CD4-positive, alpha-beta memory T cell (primary cell): ENCODE measurements around the gene NSMF. TPM values are rescaled to one million over a fixed set of nuclear protein-coding genes. Genes with fewer than 3 reads are reported as not detected.

ENCODE experiments used
- CTCF ChIA-PET: fragments of 350-600 bp; sonication (Branson Sonifier 250); formaldehyde crosslinking; loops from one replicate; lab custom pipeline; 2021; ENCODE audit warnings: inconsistent platforms; ENCODE audit not compliant: partially characterized antibody; lab: Charles Lee
- POLR2A ChIA-PET: fragments of 350-600 bp; sonication (Branson Sonifier 250); formaldehyde crosslinking; loops from one replicate; lab custom pipeline; 2021; ENCODE audit not compliant: partially characterized antibody; lab: Charles Lee
- DNase-seq, 5 donors: peaks; one replicate each; pipeline versions ENCODE4 v3.0.0 to v3.0.0-alpha.2; 2020 to 2022; ENCODE audit warnings: mixed read lengths in 1 of 5
- H3K27ac ChIP-seq: one replicate; pipeline ENCODE4 v1.7.0; 2013; ENCODE audit warnings: low read depth, low read length
- H3K27me3 ChIP-seq: 2 replicates; pipeline ENCODE4 v1.7.0; 2013; ENCODE audit warnings: mild to moderate bottlenecking, low read length, moderate library complexity; ENCODE audit not compliant: insufficient read depth
- H3K36me3 ChIP-seq: 2 replicates; pipeline ENCODE4 v1.7.0; 2013; ENCODE audit warnings: mild to moderate bottlenecking, low read length, moderate library complexity; ENCODE audit not compliant: insufficient read depth
- H3K4me1 ChIP-seq: 2 replicates; pipeline ENCODE4 v1.7.0; 2013; ENCODE audit warnings: mild to moderate bottlenecking, low read length, moderate library complexity; ENCODE audit not compliant: insufficient read depth
- H3K4me3 ChIP-seq, 2 donors: one replicate each; pipeline ENCODE4 v1.7.0; 2013; ENCODE audit warnings: low read length in 2 of 2, mild to moderate bottlenecking in 1 of 2
- H3K9me3 ChIP-seq, 2 donors: one replicate each; pipeline ENCODE4 v1.7.0; 2013; ENCODE audit warnings: low read length in 2 of 2, control low read depth in 1 of 2; ENCODE audit not compliant: control insufficient read depth in 1 of 2
- H3K27ac Mint-ChIP-seq, 7 donors: one replicate each; pipeline ENCODE4 v1.8.0; 2020 to 2021; ENCODE audit warnings: mixed read lengths in 7 of 7, mild to moderate bottlenecking in 6 of 7, inconsistent platforms in 3 of 7, moderate library complexity in 3 of 7
- H3K27me3 Mint-ChIP-seq, 2 donors: one replicate each; pipeline ENCODE4 v1.8.0; 2020 to 2021; ENCODE audit warnings: mixed read lengths in 2 of 2
- H3K36me3 Mint-ChIP-seq, 2 donors: one replicate each; pipeline ENCODE4 v1.8.0; 2020 to 2021; ENCODE audit warnings: mixed read lengths in 2 of 2, inconsistent platforms in 1 of 2, mild to moderate bottlenecking in 1 of 2
- H3K4me1 Mint-ChIP-seq, 4 donors: one replicate each; pipeline ENCODE4 v1.8.0; 2020 to 2021; ENCODE audit warnings: mixed read lengths in 4 of 4, mild to moderate bottlenecking in 1 of 4
- H3K4me3 Mint-ChIP-seq, 8 donors: one replicate each; pipeline ENCODE4 v1.8.0; 2020 to 2021; ENCODE audit warnings: mixed read lengths in 8 of 8, mild to moderate bottlenecking in 7 of 8, moderate library complexity in 6 of 8, inconsistent platforms in 3 of 8
- H3K9me3 Mint-ChIP-seq, 8 donors: one replicate each; pipeline ENCODE4 v1.8.0; 2020 to 2021; ENCODE audit warnings: mixed read lengths in 8 of 8, mild to moderate bottlenecking in 5 of 8, inconsistent platforms in 3 of 8, moderate library complexity in 1 of 8
- intact Hi-C: fragments of 100-400 bp; cut with micrococcal nuclease; formaldehyde crosslinking; loops from one replicate; pipeline ENCODE4 v1.15.1; 2023
- polyA plus RNA-seq, 2 donors: library from polyadenylated mRNA; unstranded; fragments of 300-500 nt; fragmentation: Illumina TruSeq; gene quantifications; one replicate each; pipeline ENCODE4 v1.2.3, GENCODE V29; 2021
- total RNA-seq, 2 experiments: library from RNA; stranded (reverse); gene quantifications; one replicate each; pipeline ENCODE4 v1.2.3, GENCODE V29; 2021

Gene NSMF
- total and polyA plus RNA-seq, 4 experiments from 2014 or later = 3.8 to 20.9 (median 14.4) TPM

DNA sequence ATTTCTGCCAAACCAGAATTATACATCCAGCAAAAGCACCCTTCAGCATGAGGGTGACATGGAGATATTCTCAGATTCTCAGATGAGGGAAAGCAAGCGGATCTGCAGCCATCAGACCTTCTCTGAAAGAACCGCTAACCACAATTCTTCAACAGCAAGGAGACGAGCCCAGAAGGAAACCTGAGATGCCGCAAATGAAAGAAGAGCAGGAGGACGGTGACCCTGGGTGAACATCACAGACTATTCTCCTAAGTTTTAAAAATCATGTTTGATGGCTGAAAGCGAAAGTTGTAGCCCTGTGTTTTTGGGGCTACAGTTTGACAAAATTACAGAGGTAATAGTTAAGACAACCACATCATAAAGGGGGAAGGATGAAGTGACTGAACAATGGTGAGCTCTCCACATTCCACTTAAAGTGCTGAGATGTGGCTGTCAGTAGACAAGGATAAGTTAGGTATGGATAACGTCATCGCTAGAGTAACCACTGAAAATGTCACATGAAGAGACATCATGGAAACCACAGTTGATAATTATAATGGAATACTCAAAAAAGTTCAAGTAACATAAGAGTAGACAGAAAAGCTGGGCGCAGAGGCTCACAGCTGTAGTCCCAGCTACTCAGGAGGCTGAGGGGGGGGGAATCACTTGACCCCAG lies 31.5 kb upstream of the NSMF start:
- POLR2A ChIA-PET = no interaction called here
- intact Hi-C loops = no loop called here
- no peak for DNase-seq
- CTCF ChIA-PET = no interaction called here
- H3K4me1 ChIP-seq = no peaks in the 10 kb centered on the region
- Mint-ChIP-seq H3K27me3 (no peaks in the 10 kb centered on the region), H3K36me3 (no peaks in the 10 kb centered on the region), H3K4me3 (no peak overlapping the region), H3K27ac (peak overlapping the region in 3 of 7 donors; percentile 19 to 41 (median 25)), H3K9me3 (no peaks in the 10 kb centered on the region), H3K4me1 (peaks cover 0 to 7% (median 5%) of the 10 kb centered on the region in 4 donors)
- H3K4me3 ChIP-seq = no peak overlapping the region
- no peaks in the 10 kb centered on the region for H3K27me3 ChIP-seq
- no peaks in the 10 kb centered on the region for H3K9me3 ChIP-seq
- H3K36me3 ChIP-seq = no peaks in the 10 kb centered on the region
- no peak overlapping the region for H3K27ac ChIP-seq

DNA sequence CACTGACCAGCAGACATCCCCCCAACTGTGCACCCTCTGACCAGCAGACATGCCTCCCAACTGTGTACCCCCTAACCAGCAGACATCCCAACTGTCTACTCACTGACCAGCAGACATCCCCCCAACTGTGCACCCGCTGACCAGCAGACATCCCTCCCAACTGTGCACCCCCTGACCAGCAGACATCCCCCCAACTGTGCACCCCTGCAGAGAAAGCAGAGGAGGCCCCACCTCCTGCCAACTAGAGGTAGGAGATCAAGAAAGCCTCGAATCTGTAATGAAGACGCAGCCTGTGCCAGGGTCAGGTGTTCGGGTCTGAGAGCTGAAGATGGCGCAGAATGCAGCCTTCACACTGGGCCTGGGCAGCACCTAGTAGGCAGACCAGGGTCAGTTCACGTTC lies 29.8 kb upstream of the NSMF start:
- H3K36me3 Mint-ChIP-seq = no peaks in the 10 kb centered on the region
- no peak for DNase-seq
- H3K36me3 ChIP-seq = no peaks in the 10 kb centered on the region
- no peaks in the 10 kb centered on the region for H3K9me3 ChIP-seq
- H3K4me3 Mint-ChIP-seq = no peak overlapping the region
- H3K27ac ChIP-seq = no peak overlapping the region
- no peaks in the 10 kb centered on the region for H3K9me3 Mint-ChIP-seq
- CTCF ChIA-PET = no interaction called here
- peak overlapping the region in 1 of 7 donors; percentile 11 for H3K27ac Mint-ChIP-seq
- no peaks in the 10 kb centered on the region for H3K27me3 ChIP-seq
- intact Hi-C loops = no loop called here
- no peak overlapping the region for H3K4me3 ChIP-seq
- no peaks in the 10 kb centered on the region for H3K27me3 Mint-ChIP-seq
- POLR2A ChIA-PET = no interaction called here
- no peaks in the 10 kb centered on the region for H3K4me1 ChIP-seq
- peaks cover 0 to 2% (median under 1%) of the 10 kb centered on the region in 4 donors for H3K4me1 Mint-ChIP-seq

DNA sequence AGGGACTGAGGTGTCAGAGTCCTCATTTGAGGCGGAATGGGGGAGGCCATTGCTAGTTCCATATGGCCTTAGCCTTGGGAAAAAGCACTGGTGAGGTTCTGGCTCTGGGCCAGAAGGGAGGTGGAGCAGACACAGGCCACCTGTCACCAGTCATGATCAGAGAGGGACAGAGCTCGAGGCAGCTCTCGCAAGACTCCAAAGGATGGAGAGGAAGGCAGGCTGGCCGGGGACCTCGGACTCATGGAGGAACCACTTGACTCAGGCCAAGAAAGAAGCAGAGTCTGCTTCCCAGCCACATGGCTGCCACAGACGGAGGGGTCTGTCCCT lies 29.2 kb upstream of the NSMF start:
- ChIA-PET CTCF (no interaction called here), POLR2A (no interaction called here)
- no peaks in the 10 kb centered on the region for H3K27me3 Mint-ChIP-seq
- H3K36me3 Mint-ChIP-seq = no peaks in the 10 kb centered on the region
- no peak overlapping the region for H3K27ac Mint-ChIP-seq
- H3K36me3 ChIP-seq = no peaks in the 10 kb centered on the region
- DNase-seq = no peak
- H3K9me3 Mint-ChIP-seq = no peaks in the 10 kb centered on the region
- no peak overlapping the region for H3K4me3 Mint-ChIP-seq
- H3K4me1 ChIP-seq = no peaks in the 10 kb centered on the region
- no peaks in the 10 kb centered on the region for H3K27me3 ChIP-seq
- H3K27ac ChIP-seq = no peak overlapping the region
- no peak overlapping the region for H3K4me3 ChIP-seq
- no peaks in the 10 kb centered on the region for H3K9me3 ChIP-seq
- peaks cover 0 to 2% (median under 1%) of the 10 kb centered on the region in 4 donors for H3K4me1 Mint-ChIP-seq
- intact Hi-C loops = no loop called here

DNA sequence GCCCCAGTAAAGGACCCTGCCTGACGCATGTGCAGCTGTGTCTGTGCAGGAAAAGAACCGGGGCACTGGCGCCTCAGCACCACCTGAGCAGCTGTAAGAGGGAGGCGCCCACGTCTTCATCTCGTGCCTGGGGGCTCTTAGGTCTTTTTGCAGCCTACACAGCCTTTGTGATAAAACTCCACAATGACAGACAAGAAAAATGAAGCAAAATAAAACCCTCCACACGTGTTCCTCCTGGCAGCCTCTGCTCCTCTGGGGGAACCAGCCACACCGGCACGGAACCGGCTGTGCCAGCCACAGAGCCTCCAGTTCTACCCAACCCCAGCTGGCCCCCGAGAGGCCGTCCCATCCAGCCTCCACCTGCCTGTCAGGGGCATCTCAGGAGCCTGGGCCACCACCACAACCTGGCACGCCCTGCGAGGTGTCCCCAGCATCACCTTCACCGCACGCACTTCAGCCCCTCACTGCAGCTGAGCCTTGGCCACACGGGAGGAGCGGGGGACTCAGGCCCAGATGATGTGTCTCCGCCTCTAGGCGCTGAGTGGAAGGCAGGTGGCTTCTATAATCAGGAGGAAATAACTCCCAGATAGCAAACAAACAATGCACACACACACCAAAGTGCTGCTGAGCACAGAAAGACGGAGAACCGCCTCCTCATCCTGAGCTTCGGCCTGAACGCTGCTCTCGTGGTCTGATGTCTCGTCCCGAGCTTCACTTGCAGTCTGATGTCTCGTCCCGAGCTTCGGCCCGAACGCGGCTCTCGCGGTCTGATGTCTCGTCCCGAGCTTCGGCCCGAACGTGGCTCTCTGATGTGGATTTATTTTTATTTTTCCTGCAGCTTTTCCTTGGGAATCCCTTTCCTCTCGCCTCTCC lies 28.6 kb upstream of the NSMF start:
- H3K27me3 Mint-ChIP-seq = no peaks in the 10 kb centered on the region
- H3K9me3 Mint-ChIP-seq = no peaks in the 10 kb centered on the region
- H3K4me3 Mint-ChIP-seq = no peak overlapping the region
- CTCF ChIA-PET = no interaction called here
- no peaks in the 10 kb centered on the region for H3K27me3 ChIP-seq
- H3K27ac Mint-ChIP-seq = peak overlapping the region in 1 of 7 donors; percentile 4
- H3K36me3 Mint-ChIP-seq = no peaks in the 10 kb centered on the region
- no peak for DNase-seq
- H3K9me3 ChIP-seq = no peaks in the 10 kb centered on the region
- H3K36me3 ChIP-seq = no peaks in the 10 kb centered on the region
- POLR2A ChIA-PET = no interaction called here
- no peaks in the 10 kb centered on the region for H3K4me1 ChIP-seq
- intact Hi-C loops = no loop called here
- H3K27ac ChIP-seq = no peak overlapping the region
- H3K4me3 ChIP-seq = no peak overlapping the region
- H3K4me1 Mint-ChIP-seq = peaks cover 0 to 2% (median under 1%) of the 10 kb centered on the region in 4 donors

DNA sequence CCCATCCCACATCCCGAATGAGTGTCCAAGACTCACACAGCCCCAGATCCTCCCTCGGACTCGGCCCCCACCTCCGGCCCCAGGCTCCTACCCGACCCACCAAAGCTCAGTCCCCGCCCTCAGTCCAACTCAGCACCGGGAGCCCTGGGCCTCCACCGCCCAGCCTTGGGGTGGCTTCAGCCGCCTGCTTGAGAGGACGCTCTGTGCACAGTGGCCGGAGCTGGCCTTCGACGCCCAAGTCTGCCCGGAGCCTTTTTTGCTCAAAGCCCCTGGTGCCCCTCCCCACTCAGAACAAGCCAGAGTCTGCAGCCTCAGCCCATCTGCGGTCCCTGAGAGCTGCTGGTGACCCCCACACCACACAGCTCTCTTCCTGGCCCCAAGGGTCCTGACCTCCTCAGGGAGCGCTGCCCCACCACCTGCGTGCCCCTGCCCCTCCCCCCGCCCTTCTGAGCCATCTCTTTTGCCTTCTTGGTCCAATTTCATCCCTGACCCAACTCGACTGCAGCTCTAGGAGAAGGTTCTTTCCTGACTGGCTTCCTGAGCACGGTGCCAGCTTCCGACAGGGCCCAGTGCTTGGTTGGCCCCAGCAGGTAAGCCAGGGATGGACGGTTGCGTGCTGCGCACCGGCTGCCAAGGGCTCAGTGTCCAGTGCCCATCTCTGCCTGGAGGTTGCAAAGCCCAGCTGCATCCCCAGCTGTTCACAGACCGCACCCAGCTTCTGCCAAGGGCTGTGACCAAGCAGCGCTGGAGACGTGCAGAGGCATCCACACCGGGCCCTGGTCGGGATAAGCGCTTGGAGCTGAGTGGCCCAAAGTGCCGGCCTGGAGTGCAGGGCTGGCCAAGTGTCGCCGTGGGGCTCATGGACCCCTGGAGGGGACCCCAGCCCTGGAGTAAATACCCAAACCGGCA lies 27.7 kb upstream of the NSMF start:
- CTCF ChIA-PET = no interaction called here
- no peaks in the 10 kb centered on the region for H3K27me3 ChIP-seq
- intact Hi-C loops = no loop called here
- no peak overlapping the region for H3K4me3 ChIP-seq
- peaks cover 0 to 2% (median under 1%) of the 10 kb centered on the region in 4 donors for H3K4me1 Mint-ChIP-seq
- no peak for DNase-seq
- no peak overlapping the region for H3K27ac Mint-ChIP-seq
- no peaks in the 10 kb centered on the region for H3K27me3 Mint-ChIP-seq
- H3K4me3 Mint-ChIP-seq = no peak overlapping the region
- no peaks in the 10 kb centered on the region for H3K4me1 ChIP-seq
- H3K27ac ChIP-seq = no peak overlapping the region
- H3K36me3 ChIP-seq = no peaks in the 10 kb centered on the region
- POLR2A ChIA-PET = no interaction called here
- H3K9me3 Mint-ChIP-seq = no peaks in the 10 kb centered on the region
- no peaks in the 10 kb centered on the region for H3K9me3 ChIP-seq
- H3K36me3 Mint-ChIP-seq = no peaks in the 10 kb centered on the region

DNA sequence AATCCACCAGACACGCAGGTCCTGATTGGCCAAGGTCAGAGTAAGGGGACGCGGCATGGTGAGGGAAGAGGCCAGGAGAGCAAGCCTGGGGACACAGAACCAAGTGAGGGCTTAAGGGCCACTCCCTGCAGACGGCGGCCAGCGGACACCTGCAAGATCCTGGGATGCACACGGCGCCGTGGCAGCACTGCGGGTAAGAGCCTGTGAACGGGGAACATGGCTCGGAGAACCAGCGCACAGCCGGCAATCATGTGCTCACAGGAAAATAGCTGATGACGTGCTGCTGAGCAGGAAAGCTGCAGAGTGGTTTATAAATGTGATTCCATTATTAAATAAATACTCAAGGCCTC lies 27.0 kb upstream of the NSMF start:
- no peak overlapping the region for H3K4me3 Mint-ChIP-seq
- H3K27ac Mint-ChIP-seq = no peak overlapping the region
- H3K36me3 ChIP-seq = no peaks in the 10 kb centered on the region
- no peak overlapping the region for H3K4me3 ChIP-seq
- no peaks in the 10 kb centered on the region for H3K9me3 ChIP-seq
- H3K27me3 ChIP-seq = no peaks in the 10 kb centered on the region
- ChIA-PET CTCF (no interaction called here), POLR2A (no interaction called here)
- H3K36me3 Mint-ChIP-seq = no peaks in the 10 kb centered on the region
- intact Hi-C loops = no loop called here
- H3K27me3 Mint-ChIP-seq = no peaks in the 10 kb centered on the region
- H3K27ac ChIP-seq = no peak overlapping the region
- no peak for DNase-seq
- no peaks in the 10 kb centered on the region for H3K9me3 Mint-ChIP-seq
- peaks cover 0 to 2% (median 0%) of the 10 kb centered on the region in 4 donors for H3K4me1 Mint-ChIP-seq
- no peaks in the 10 kb centered on the region for H3K4me1 ChIP-seq
